ENCODE measurements around the gene ADIPOR2.

DNA sequence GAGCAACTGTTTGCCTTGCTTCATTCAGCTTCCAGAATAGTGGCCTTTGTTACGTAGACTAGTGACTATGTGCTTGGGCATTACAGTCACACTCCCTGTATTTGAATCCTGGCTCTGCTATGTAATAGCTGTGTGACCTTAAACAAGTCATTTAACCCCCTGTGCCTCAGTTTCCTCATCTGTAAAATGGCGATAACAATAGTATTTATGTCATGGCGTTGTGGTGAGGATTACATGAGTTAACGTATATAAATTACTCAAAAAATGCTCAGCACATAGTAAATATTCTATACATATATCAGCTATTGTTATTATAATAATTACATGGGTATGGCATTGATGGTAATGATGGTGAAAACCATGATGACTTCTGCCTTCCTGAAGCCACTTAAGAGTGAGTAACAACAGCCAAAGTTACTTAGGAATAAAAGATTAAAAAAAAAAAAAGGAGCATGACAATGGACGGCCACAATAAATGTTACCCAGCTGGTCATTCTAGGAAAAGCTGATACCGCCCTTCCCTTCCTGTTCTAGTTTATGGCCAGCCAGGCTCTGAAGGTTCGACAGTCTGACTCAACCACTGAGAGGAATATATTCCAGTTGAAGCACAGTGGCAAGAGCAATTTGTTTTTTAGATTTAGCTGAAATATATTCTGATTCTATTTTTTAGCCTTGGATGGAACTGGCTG is 9.9 kb upstream of the ADIPOR2 start:
- TF ChIP-seq, protein P1, sequence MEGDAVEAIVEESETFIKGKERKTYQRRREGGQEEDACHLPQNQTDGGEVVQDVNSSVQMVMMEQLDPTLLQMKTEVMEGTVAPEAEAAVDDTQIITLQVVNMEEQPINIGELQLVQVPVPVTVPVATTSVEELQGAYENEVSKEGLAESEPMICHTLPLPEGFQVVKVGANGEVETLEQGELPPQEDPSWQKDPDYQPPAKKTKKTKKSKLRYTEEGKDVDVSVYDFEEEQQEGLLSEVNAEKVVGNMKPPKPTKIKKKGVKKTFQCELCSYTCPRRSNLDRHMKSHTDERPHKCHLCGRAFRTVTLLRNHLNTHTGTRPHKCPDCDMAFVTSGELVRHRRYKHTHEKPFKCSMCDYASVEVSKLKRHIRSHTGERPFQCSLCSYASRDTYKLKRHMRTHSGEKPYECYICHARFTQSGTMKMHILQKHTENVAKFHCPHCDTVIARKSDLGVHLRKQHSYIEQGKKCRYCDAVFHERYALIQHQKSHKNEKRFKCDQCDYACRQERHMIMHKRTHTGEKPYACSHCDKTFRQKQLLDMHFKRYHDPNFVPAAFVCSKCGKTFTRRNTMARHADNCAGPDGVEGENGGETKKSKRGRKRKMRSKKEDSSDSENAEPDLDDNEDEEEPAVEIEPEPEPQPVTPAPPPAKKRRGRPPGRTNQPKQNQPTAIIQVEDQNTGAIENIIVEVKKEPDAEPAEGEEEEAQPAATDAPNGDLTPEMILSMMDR (conservative IDR thresholded peaks at IDR 0.05; ENCODE audit: low read depth, low read length), result no peak
- TF ChIP-seq EZH2phosphoT487 (IDR thresholded peaks at IDR 0.05; ENCODE audit: borderline replicate concordance, low read length) (no peak), EZH2 (IDR thresholded peaks at IDR 0.05; ENCODE audit: low read length, unreplicated experiment) (no peak)

Measured in PC-3 (cell line).